Measurements from ENCODE around the gene RUNX1. TPM values are rescaled to one million over a fixed set of nuclear protein-coding genes. Genes with fewer than 3 reads are reported as not detected.
"Not testable (repeated sequence)": the region's sequence is repeated elsewhere in the genome, so short reads cannot be mapped to it uniquely, and the experiment has no call there.

RUNX1 gene
- total and polyA plus RNA-seq, 8 donors: 7.5 to 89.6 (median 10.8) TPM

GRCh38 chr21:34996304-34997101 is 52.6 kb downstream of the RUNX1 start:
- Histone ChIP-seq H3K4me1 (peaks cover 4 to 64% of the 10 kb centered on the region in 2 donors), H3K9me3 (no peaks in the 10 kb centered on the region), H3K27me3 (no peaks in the 10 kb centered on the region), H3K36me3 (no peaks in the 10 kb centered on the region), H3K27ac (peak overlapping the region; percentile 48 to 55), H3K4me3 (no peak overlapping the region)
- ATAC-seq: peak; percentile 55
- peak in 2 of 4 donors; percentile 11 to 68 for DNase-seq
- intact Hi-C loops (cut with DNase I): no loop called here
- TF ChIP-seq CTCF (IDR thresholded peaks at IDR 0.05): no peak

- ATAC-seq: no peak
- no peak for DNase-seq
- Histone ChIP-seq H3K36me3 (no peaks in the 10 kb centered on the region), H3K27me3 (no peaks in the 10 kb centered on the region), H3K9me3 (no peaks in the 10 kb centered on the region), H3K27ac (peak overlapping the region; percentile 48 to 55), H3K4me3 (no peak overlapping the region), H3K4me1 (peaks cover 4 to 64% of the 10 kb centered on the region in 2 donors)
- intact Hi-C loops (cut with DNase I): no loop called here
- TF ChIP-seq CTCF (IDR thresholded peaks at IDR 0.05): no peak
Measured at GRCh38 chr21:34995979-34996303, 53.2 kb downstream of the RUNX1 start.

- intact Hi-C loops (cut with DNase I): no loop called here
- Histone ChIP-seq H3K27me3 (no peaks in the 10 kb centered on the region), H3K36me3 (no peaks in the 10 kb centered on the region), H3K4me3 (no peak overlapping the region), H3K4me1 (peaks cover 4 to 63% of the 10 kb centered on the region in 2 donors), H3K9me3 (no peaks in the 10 kb centered on the region), H3K27ac (peak overlapping the region; percentile 30 to 55)
- DNase-seq (peak in 1 of 4 donors; percentile 46), ATAC-seq (peak; percentile 48)
- TF ChIP-seq CTCF (IDR thresholded peaks at IDR 0.05): no peak
Measured at GRCh38 chr21:34994766-34995631, 54.1 kb downstream of the RUNX1 start.

GRCh38 chr21:34993521-34993921 is 55.6 kb downstream of the RUNX1 start:
- H3K4me3 ChIP-seq; H3K27ac ChIP-seq; DNase-seq; H3K9me3 ChIP-seq; H3K27me3 ChIP-seq; ATAC-seq; intact Hi-C loops (cut with DNase I); H3K36me3 ChIP-seq: not testable (repeated sequence)
- H3K4me1 ChIP-seq: peaks cover 4 to 48% of the 10 kb centered on the region in 2 donors

- no peak for TF ChIP-seq CTCF (IDR thresholded peaks at IDR 0.05)
- ATAC-seq (peak; percentile 11), DNase-seq (no peak)
- Histone ChIP-seq H3K9me3 (no peaks in the 10 kb centered on the region), H3K27me3 (no peaks in the 10 kb centered on the region), H3K4me3 (no peak overlapping the region), H3K27ac (no peak overlapping the region), H3K36me3 (no peaks in the 10 kb centered on the region), H3K4me1 (peaks cover 4 to 46% of the 10 kb centered on the region in 2 donors)
- intact Hi-C loops (cut with DNase I): no loop called here
Measured at GRCh38 chr21:34992736-34993398, 56.2 kb downstream of the RUNX1 start.
